GM18498 (cell line): ENCODE measurements around the gene AFF3.
"Not testable (repeated sequence)": the region's sequence is repeated elsewhere in the genome, so short reads cannot be mapped to it uniquely, and the experiment has no call there.

Experiments
- ATAC-seq: cut with Tn5 transposase; IDR thresholded peaks from one replicate; pipeline ENCODE4 v1.9.1; 2021; ENCODE audit warnings: mild to moderate bottlenecking, moderate library complexity; ENCODE audit not compliant: unreplicated experiment

Gene AFF3

GRCh38 chr2:100108648-100109020 lies 33.8 kb downstream of the AFF3 start:
- not testable (repeated sequence) for ATAC-seq

- no peak for ATAC-seq
Observed at GRCh38 chr2:100107906-100108647, 34.3 kb downstream of the AFF3 start.

GRCh38 chr2:100107440-100107839 lies 35.0 kb downstream of the AFF3 start:
- ATAC-seq: no peak

GRCh38 chr2:100106460-100106859 lies 35.9 kb downstream of the AFF3 start:
- no peak for ATAC-seq

- no peak for ATAC-seq
Observed at GRCh38 chr2:100105678-100106054, 36.7 kb downstream of the AFF3 start.

GRCh38 chr2:100104718-100105677 lies 37.4 kb downstream of the AFF3 start:
- ATAC-seq: no peak

- not testable (repeated sequence) for ATAC-seq
Observed at GRCh38 chr2:100104265-100104664, 38.1 kb downstream of the AFF3 start.

GRCh38 chr2:100103527-100104252 lies 38.7 kb downstream of the AFF3 start:
- ATAC-seq: not testable (repeated sequence)

- ATAC-seq: not testable (repeated sequence)
Observed at GRCh38 chr2:100102466-100103180, 39.8 kb downstream of the AFF3 start.

- ATAC-seq: not testable (repeated sequence)
Observed at GRCh38 chr2:100098855-100099254, 43.5 kb downstream of the AFF3 start.

GRCh38 chr2:100097611-100098294 lies 44.6 kb downstream of the AFF3 start:
- not testable (repeated sequence) for ATAC-seq

GRCh38 chr2:100095845-100096244 lies 46.5 kb downstream of the AFF3 start:
- ATAC-seq: not testable (repeated sequence)

- ATAC-seq: not testable (repeated sequence)
Observed at GRCh38 chr2:100091807-100092206, 50.6 kb downstream of the AFF3 start.

GRCh38 chr2:100085744-100086143 lies 56.6 kb downstream of the AFF3 start:
- not testable (repeated sequence) for ATAC-seq

GRCh38 chr2:100083421-100084216 lies 58.8 kb downstream of the AFF3 start:
- not testable (repeated sequence) for ATAC-seq

- ATAC-seq: not testable (repeated sequence)
Observed at GRCh38 chr2:100082302-100082978, 60.0 kb downstream of the AFF3 start.

GRCh38 chr2:100077935-100078334 lies 64.5 kb downstream of the AFF3 start:
- no peak for ATAC-seq

GRCh38 chr2:100077456-100077855 lies 64.9 kb downstream of the AFF3 start:
- no peak for ATAC-seq

GRCh38 chr2:100075532-100075931 lies 66.9 kb downstream of the AFF3 start:
- ATAC-seq: no peak
